Mesendoderm (in vitro differentiated cells): ENCODE measurements around the gene TMEM154.

Source experiments
- DNase-seq: peaks from one replicate; pipeline ENCODE4 v3.0.0; 2013
- H2AK5ac ChIP-seq: 2 replicates; pipeline ENCODE4 v1.6.1; 2013; ENCODE audit warnings: low read length, inconsistent platforms
- H2BK120ac ChIP-seq: 2 replicates; pipeline ENCODE4 v1.6.1; 2013; ENCODE audit warnings: low read depth, mild to moderate bottlenecking, low read length, moderate library complexity, mixed read lengths
- H2BK15ac ChIP-seq: replicated peaks from 2 replicates; pipeline ENCODE4 v1.6.1; 2013; ENCODE audit warnings: low read depth, mild to moderate bottlenecking, moderate library complexity
- H2BK5ac ChIP-seq: 2 replicates; pipeline ENCODE4 v1.6.1; 2013; ENCODE audit warnings: low read length, inconsistent platforms
- H3K18ac ChIP-seq: 2 replicates; pipeline ENCODE4 v1.6.1; 2013; ENCODE audit warnings: mild to moderate bottlenecking, low read length, mixed read lengths
- H3K23ac ChIP-seq: one replicate; pipeline ENCODE4 v1.6.1; 2013; ENCODE audit warnings: low read length
- H3K27ac ChIP-seq: 2 replicates; pipeline ENCODE4 v1.5.1; 2013; ENCODE audit warnings: low read depth, mild to moderate bottlenecking, inconsistent platforms, low read length, moderate library complexity
- H3K27me3 ChIP-seq: 2 replicates; pipeline ENCODE4 v1.6.1; 2013; ENCODE audit warnings: low read length, control low read depth, mild to moderate bottlenecking, inconsistent platforms; ENCODE audit not compliant: insufficient read depth, poor library complexity
- H3K36me3 ChIP-seq: 2 replicates; pipeline ENCODE4 v1.6.1; 2013; ENCODE audit warnings: low read length, inconsistent platforms; ENCODE audit not compliant: control insufficient read depth, insufficient read depth
- H3K4ac ChIP-seq: one replicate; pipeline ENCODE4 v1.6.1; 2013; ENCODE audit warnings: low read depth, mild to moderate bottlenecking, low read length, moderate library complexity
- H3K4me1 ChIP-seq: 2 replicates; pipeline ENCODE4 v1.6.1; 2013; ENCODE audit warnings: low read depth, low read length, inconsistent platforms; ENCODE audit not compliant: control insufficient read depth
- H3K4me2 ChIP-seq: 2 replicates; pipeline ENCODE4 v1.6.1; 2013; ENCODE audit warnings: low read length
- H3K4me3 ChIP-seq: 2 replicates; pipeline ENCODE4 v1.5.1; 2013; ENCODE audit warnings: mild to moderate bottlenecking, low read length
- H3K56ac ChIP-seq: one replicate; pipeline ENCODE4 v1.6.1; 2013; ENCODE audit warnings: low read length
- H3K79me1 ChIP-seq: 2 replicates; pipeline ENCODE4 v1.6.1; 2013; ENCODE audit warnings: low read length, inconsistent platforms
- H3K79me2 ChIP-seq: 2 replicates; pipeline ENCODE4 v1.6.1; 2013; ENCODE audit warnings: mild to moderate bottlenecking, low read length; ENCODE audit not compliant: control insufficient read depth, insufficient read depth
- H3K9ac ChIP-seq: 2 replicates; pipeline ENCODE4 v1.6.1; 2013; ENCODE audit warnings: low read length, inconsistent platforms
- H4K5ac ChIP-seq: one replicate; pipeline ENCODE4 v1.6.1; 2013; ENCODE audit warnings: low read length
- H4K8ac ChIP-seq: one replicate; pipeline ENCODE4 v1.6.1; 2013; ENCODE audit warnings: low read depth, mild to moderate bottlenecking, control low read depth, low read length, moderate library complexity
- WGBS: extraction: QIAGEN DNeasy Blood & Tissue Kit; methylation state at CpG from one replicate; pipeline ENCODE4 v1.1.7; 2013; ENCODE audit warnings: low lambda C conversion rate, missing lambda C conversion rate; ENCODE audit not compliant: insufficient coverage; ENCODE audit errors: extremely low coverage; 5-methylcytosine and 5-hydroxymethylcytosine counted together

Gene TMEM154

GRCh38 chr4:152630324-152630723 lies 49.5 kb downstream of the TMEM154 start:
- H3K27ac ChIP-seq: no peak overlapping the region
- no peak overlapping the region for H4K5ac ChIP-seq
- WGBS: no CpG with 5 or more reads among the region's 1 CpG
- H2AK5ac ChIP-seq: no peak overlapping the region
- H3K4me3 ChIP-seq: no peak overlapping the region
- no peak overlapping the region for H3K4ac ChIP-seq
- no peak overlapping the region for H4K8ac ChIP-seq
- no peaks in the 10 kb centered on the region for H3K27me3 ChIP-seq
- peaks cover 4% of the 10 kb centered on the region for H3K4me1 ChIP-seq
- no peak overlapping the region for H3K23ac ChIP-seq
- no peak overlapping the region for H3K4me2 ChIP-seq
- no peak overlapping the region for H2BK15ac ChIP-seq
- no peaks in the 10 kb centered on the region for H3K79me1 ChIP-seq
- H3K79me2 ChIP-seq: no peaks in the 10 kb centered on the region
- H2BK120ac ChIP-seq: no peak overlapping the region
- H3K56ac ChIP-seq: no peak overlapping the region
- H3K36me3 ChIP-seq: peaks cover 2% of the 10 kb centered on the region
- H3K9ac ChIP-seq: no peak overlapping the region
- no peak overlapping the region for H3K18ac ChIP-seq
- DNase-seq: no peak
- H2BK5ac ChIP-seq: no peak overlapping the region

- Histone ChIP-seq H3K27ac (no peak overlapping the region), H3K4me3 (no peak overlapping the region), H2BK15ac (no peak overlapping the region), H3K23ac (no peak overlapping the region), H3K9ac (no peak overlapping the region), H4K5ac (no peak overlapping the region), H3K56ac (no peak overlapping the region), H3K27me3 (no peaks in the 10 kb centered on the region), H3K36me3 (peaks cover 2% of the 10 kb centered on the region), H3K79me1 (no peaks in the 10 kb centered on the region), H3K79me2 (no peaks in the 10 kb centered on the region), H2BK120ac (no peak overlapping the region), H4K8ac (no peak overlapping the region), H3K4me2 (no peak overlapping the region), H2AK5ac (no peak overlapping the region), H3K18ac (no peak overlapping the region), H2BK5ac (no peak overlapping the region), H3K4me1 (peaks cover 4% of the 10 kb centered on the region), H3K4ac (no peak overlapping the region)
- DNase-seq: no peak
- no CpG with 5 or more reads among the region's 3 CpGs for WGBS
Observed at GRCh38 chr4:152629908-152630307, 49.9 kb downstream of the TMEM154 start.

- Histone ChIP-seq H3K4me3 (no peak overlapping the region), H4K8ac (no peak overlapping the region), H3K36me3 (peaks cover 2% of the 10 kb centered on the region), H3K79me2 (no peaks in the 10 kb centered on the region), H3K56ac (no peak overlapping the region), H3K4me1 (peaks cover 4% of the 10 kb centered on the region), H3K9ac (no peak overlapping the region), H3K27me3 (no peaks in the 10 kb centered on the region), H4K5ac (no peak overlapping the region), H2BK5ac (no peak overlapping the region), H2AK5ac (no peak overlapping the region), H3K4ac (no peak overlapping the region), H3K27ac (no peak overlapping the region), H3K79me1 (no peaks in the 10 kb centered on the region), H3K4me2 (no peak overlapping the region), H2BK120ac (no peak overlapping the region), H3K18ac (no peak overlapping the region), H2BK15ac (no peak overlapping the region), H3K23ac (no peak overlapping the region)
- no CpG with 5 or more reads among the region's 5 CpGs for WGBS
- DNase-seq: no peak
Observed at GRCh38 chr4:152628128-152628527, 51.7 kb downstream of the TMEM154 start.

- Histone ChIP-seq H3K36me3 (peaks cover 2% of the 10 kb centered on the region), H2AK5ac (no peak overlapping the region), H3K56ac (no peak overlapping the region), H4K5ac (no peak overlapping the region), H2BK120ac (no peak overlapping the region), H3K4ac (no peak overlapping the region), H2BK5ac (no peak overlapping the region), H3K4me2 (no peak overlapping the region), H3K23ac (no peak overlapping the region), H4K8ac (no peak overlapping the region), H3K9ac (no peak overlapping the region), H3K18ac (no peak overlapping the region), H3K4me1 (no peaks in the 10 kb centered on the region), H3K4me3 (no peak overlapping the region), H3K79me2 (no peaks in the 10 kb centered on the region), H3K27ac (no peak overlapping the region), H3K27me3 (no peaks in the 10 kb centered on the region), H2BK15ac (no peak overlapping the region), H3K79me1 (no peaks in the 10 kb centered on the region)
- no CpG with 5 or more reads among the region's 2 CpGs for WGBS
- no peak for DNase-seq
Observed at GRCh38 chr4:152626790-152627189, 53.0 kb downstream of the TMEM154 start.

- Histone ChIP-seq H3K27me3 (no peaks in the 10 kb centered on the region), H3K27ac (no peak overlapping the region), H2AK5ac (no peak overlapping the region), H3K4ac (no peak overlapping the region), H3K36me3 (no peaks in the 10 kb centered on the region), H3K56ac (no peak overlapping the region), H2BK15ac (no peak overlapping the region), H3K4me1 (peaks cover 12% of the 10 kb centered on the region), H2BK5ac (no peak overlapping the region), H2BK120ac (no peak overlapping the region), H3K79me2 (no peaks in the 10 kb centered on the region), H3K23ac (no peak overlapping the region), H3K18ac (no peak overlapping the region), H3K79me1 (no peaks in the 10 kb centered on the region), H3K4me2 (no peak overlapping the region), H3K9ac (no peak overlapping the region), H4K8ac (no peak overlapping the region), H4K5ac (no peak overlapping the region), H3K4me3 (no peak overlapping the region)
- DNase-seq: peak; percentile 41
Observed at GRCh38 chr4:152620915-152621314, 58.9 kb downstream of the TMEM154 start.

- Histone ChIP-seq H3K18ac (no peak overlapping the region), H3K27me3 (no peaks in the 10 kb centered on the region), H2BK15ac (no peak overlapping the region), H3K56ac (no peak overlapping the region), H4K5ac (no peak overlapping the region), H3K79me2 (no peaks in the 10 kb centered on the region), H3K36me3 (no peaks in the 10 kb centered on the region), H3K79me1 (no peaks in the 10 kb centered on the region), H2BK120ac (no peak overlapping the region), H3K9ac (no peak overlapping the region), H3K4me3 (no peak overlapping the region), H3K4me1 (peaks cover 12% of the 10 kb centered on the region), H2BK5ac (no peak overlapping the region), H4K8ac (no peak overlapping the region), H2AK5ac (no peak overlapping the region), H3K4ac (no peak overlapping the region), H3K27ac (no peak overlapping the region), H3K23ac (no peak overlapping the region), H3K4me2 (no peak overlapping the region)
- DNase-seq: peak; percentile 75
- WGBS: no CpG with 5 or more reads among the region's 1 CpG
Observed at GRCh38 chr4:152620218-152620617, 59.6 kb downstream of the TMEM154 start.
